IMR-90 (cell line): ENCODE results near the gene TRHDE. TPM values are rescaled to one million over a fixed set of nuclear protein-coding genes. Genes with fewer than 3 reads are reported as not detected.

Experiments used
- ATAC-seq: fragments of 200-7000 bp; cut with Tn5 transposase; 2 replicates; pipeline ENCODE4 v1.9.1; 2020; ENCODE audit warnings: low read depth, mild to moderate bottlenecking, moderate library complexity
- BruUV-seq: library from RNA; stranded (reverse); fragments of 400-500 nt; replicated peaks from 2 replicates; lab custom pipeline; 2021; lab: Mats Ljungman, UMichigan
- CTCF ChIA-PET: fragments of 300-600 bp; formaldehyde crosslinking; extraction: SDS; loops from one replicate; lab custom pipeline; 2021; ENCODE audit warnings: antibody characterized with exemption; lab: Yijun Ruan, JAX
- POLR2A ChIA-PET: fragments of 300-600 bp; sonication (Branson Sonifier 250); formaldehyde crosslinking; loops from one replicate; lab custom pipeline; 2022; ENCODE audit warnings: antibody characterized with exemption; ENCODE audit not compliant: unreplicated experiment; lab: Charles Lee
- DNase-seq: peaks from one replicate; pipeline ENCODE4 v3.0.0; 2013
- H2AFZ ChIP-seq: replicated peaks from 2 replicates; pipeline ENCODE3; 2013; ENCODE audit warnings: low read length, mild to moderate bottlenecking; ENCODE audit not compliant: poor library complexity
- H2AK5ac ChIP-seq: 2 replicates; pipeline ENCODE4 v1.6.1; 2013; ENCODE audit warnings: low read depth, low read length, inconsistent platforms
- H2AK9ac ChIP-seq: replicated peaks from 2 replicates; pipeline ENCODE3; 2013; ENCODE audit warnings: mild to moderate bottlenecking, low read depth, low read length, moderate library complexity; ENCODE audit not compliant: poor library complexity
- H2BK120ac ChIP-seq: 2 replicates; pipeline ENCODE4 v1.6.1; 2013; ENCODE audit warnings: low read depth, low read length, inconsistent platforms
- H2BK15ac ChIP-seq: 3 replicates; pipeline ENCODE4 v1.6.1; 2013; ENCODE audit warnings: low read depth, low read length, inconsistent platforms
- H2BK20ac ChIP-seq: 2 replicates; pipeline ENCODE4 v1.6.1; 2013; ENCODE audit warnings: low read depth, mild to moderate bottlenecking, inconsistent platforms, low read length, moderate library complexity
- H2BK5ac ChIP-seq: 2 replicates; pipeline ENCODE4 v1.6.1; 2013; ENCODE audit warnings: mild to moderate bottlenecking, low read depth, low read length, inconsistent platforms; ENCODE audit not compliant: poor library complexity, severe bottlenecking
- H3K14ac ChIP-seq: replicated peaks from 2 replicates; pipeline ENCODE4 v1.6.1; 2013; ENCODE audit warnings: low read depth, low read length, inconsistent platforms
- H3K18ac ChIP-seq: 2 replicates; pipeline ENCODE4 v1.6.1; 2013; ENCODE audit warnings: low read depth, low read length, control low read depth
- H3K23ac ChIP-seq: 2 replicates; pipeline ENCODE4 v1.6.1; 2013; ENCODE audit warnings: low read depth, low read length, inconsistent platforms
- H3K27ac ChIP-seq: 2 replicates; pipeline ENCODE4 v1.5.1; 2013; ENCODE audit warnings: mild to moderate bottlenecking, control low read depth, low read length; ENCODE audit not compliant: insufficient read depth
- H3K27me3 ChIP-seq: 2 replicates; pipeline ENCODE4 v1.6.1; 2013; ENCODE audit warnings: low read length; ENCODE audit not compliant: control insufficient read depth, insufficient read depth
- H3K36me3 ChIP-seq: 2 replicates; pipeline ENCODE4 v1.6.1; 2013; ENCODE audit warnings: low read length, mixed read lengths; ENCODE audit not compliant: control insufficient read depth, insufficient read depth
- H3K4ac ChIP-seq: 2 replicates; pipeline ENCODE4 v1.6.1; 2013; ENCODE audit warnings: low read depth, low read length, inconsistent platforms
- H3K4me1 ChIP-seq: 2 replicates; pipeline ENCODE4 v1.6.1; 2013; ENCODE audit warnings: low read length, mixed read lengths; ENCODE audit not compliant: control insufficient read depth, insufficient read depth
- H3K4me2 ChIP-seq: 2 replicates; pipeline ENCODE4 v1.6.1; 2013; ENCODE audit warnings: low read depth, mild to moderate bottlenecking, control low read depth, low read length, moderate library complexity
- H3K4me3 ChIP-seq: 2 replicates; pipeline ENCODE4 v1.5.1; 2013; ENCODE audit warnings: low read depth, mild to moderate bottlenecking, control low read depth, low read length, moderate library complexity; ENCODE audit not compliant: insufficient read depth
- H3K56ac ChIP-seq: 2 replicates; pipeline ENCODE4 v1.6.1; 2013; ENCODE audit warnings: low read length, inconsistent platforms; ENCODE audit not compliant: insufficient read depth; ENCODE audit errors: extremely low read depth
- H3K79me1 ChIP-seq, 2 experiments: 2 replicates each; pipeline ENCODE4 v1.6.1; 2013; ENCODE audit warnings: low read length in 2 of 2, inconsistent platforms in 1 of 2, low read depth in 1 of 2
- H3K9ac ChIP-seq: 2 replicates; pipeline ENCODE4 v1.6.1; 2013; ENCODE audit warnings: low read depth, low read length, control low read depth
- H3K9me1 ChIP-seq: 2 replicates; pipeline ENCODE4 v1.6.1; 2013; ENCODE audit warnings: low read length, inconsistent platforms; ENCODE audit not compliant: insufficient read depth
- H3K9me3 ChIP-seq: 2 replicates; pipeline ENCODE4 v1.6.1; 2013; ENCODE audit warnings: low read length; ENCODE audit not compliant: control insufficient read depth, insufficient read depth
- H4K20me1 ChIP-seq: 2 replicates; pipeline ENCODE4 v1.6.1; 2013; ENCODE audit warnings: low read length, inconsistent platforms; ENCODE audit not compliant: insufficient read depth
- H4K5ac ChIP-seq: 2 replicates; pipeline ENCODE4 v1.6.1; 2013; ENCODE audit warnings: mild to moderate bottlenecking, low read depth, low read length, control low read depth
- H4K8ac ChIP-seq, 2 experiments: 2 replicates each; pipeline ENCODE4 v1.6.1; 2013; ENCODE audit warnings: low read depth in 2 of 2, low read length in 2 of 2, control low read depth in 1 of 2, inconsistent platforms in 1 of 2
- H4K91ac ChIP-seq: 2 replicates; pipeline ENCODE4 v1.6.1; 2013; ENCODE audit warnings: low read depth, low read length, inconsistent platforms; ENCODE audit not compliant: insufficient read depth
- BHLHE40 ChIP-seq: fragments of 150-350 bp; IDR thresholded peaks from 2 replicates; pipeline ENCODE4 v1.6.1; 2016; ENCODE audit warnings: mild to moderate bottlenecking, low read depth, low read length
- CHD1 ChIP-seq: IDR thresholded peaks from 2 replicates; pipeline ENCODE4 v1.6.1; 2012; ENCODE audit warnings: low read depth, low read length, improper control_type of control experiment
- CTCF ChIP-seq: conservative IDR thresholded peaks from 2 replicates; pipeline ENCODE4 v1.5.1; 2012; ENCODE audit warnings: mild to moderate bottlenecking, low read depth, low read length, improper control_type of control experiment
- FOS ChIP-seq: fragments of 150-350 bp; IDR thresholded peaks from 2 replicates; pipeline ENCODE4 v1.6.1; 2016; ENCODE audit warnings: low read depth, low read length
- MAZ ChIP-seq: IDR thresholded peaks from 2 replicates; pipeline ENCODE4 v1.6.1; 2012; ENCODE audit warnings: low read depth, mild to moderate bottlenecking, low read length, improper control_type of control experiment, moderate library complexity, borderline replicate concordance
- MXI1 ChIP-seq: IDR thresholded peaks from 2 replicates; pipeline ENCODE4 v1.6.1; 2012; ENCODE audit warnings: low read depth, mild to moderate bottlenecking, low read length, moderate library complexity, borderline replicate concordance
- RFX5 ChIP-seq: IDR thresholded peaks from 2 replicates; pipeline ENCODE4 v1.8.0; 2012; ENCODE audit warnings: low read depth, mild to moderate bottlenecking, low read length, moderate library complexity
- SMC3 ChIP-seq: fragments of 150-350 bp; IDR thresholded peaks from 2 replicates; pipeline ENCODE4 v1.6.1; 2016; ENCODE audit warnings: low read depth, mild to moderate bottlenecking, antibody characterized with exemption, low read length, moderate library complexity
- WGBS, 2 experiments: methylation state at CpG; one replicate each; pipeline versions ENCODE4 v1.1.5 to v1.1.7; 2013; ENCODE audit warnings: missing lambda C conversion rate in 2 of 2; ENCODE audit not compliant: insufficient read length in 1 of 2; ENCODE audit errors: extremely low coverage in 2 of 2; 5-methylcytosine and 5-hydroxymethylcytosine counted together
- dilution Hi-C: fragments of 300-500 bp; cut with HindIII; formaldehyde crosslinking; loops from one replicate; pipeline ENCODE4 v1.14.3; 2018; ENCODE audit warnings: low sequenced_read_pairs; ENCODE audit not compliant: unreplicated experiment
- in situ Hi-C: fragments of 300-500 bp; cut with MboI; formaldehyde crosslinking; loops from 3 replicates; pipeline ENCODE4 v1.14.3; 2019; ENCODE audit warnings: low sequenced_read_pairs, inconsistent platforms, mixed read lengths
- intact Hi-C: fragments of 100-400 bp; cut with micrococcal nuclease; formaldehyde crosslinking; loops from 2 replicates; pipeline ENCODE4 v1.10.0; 2022
- polyA plus RNA-seq, 3 experiments: library from polyadenylated mRNA; depleted of rRNA; stranded (reverse); fragments of >200 nt; gene quantifications; 2 replicates each; pipeline ENCODE4 v1.2.3, GENCODE V29; 2012; ENCODE audit warnings: low replicate concordance in 1 of 3
- total RNA-seq: library from RNA; depleted of rRNA; stranded (reverse); fragments of >200 nt; gene quantifications from 2 replicates; pipeline ENCODE4 v1.2.3, GENCODE V29; 2012

The TRHDE gene
- total and polyA plus RNA-seq, 2 of the 4 experiments (the other 2 are of a cell fraction) = 33.7 to 65.1 TPM

GRCh38 chr12:72330301-72330700 is 58.1 kb downstream of the TRHDE start:
- TF ChIP-seq SMC3 (no peak), FOS (no peak), CHD1 (no peak), MAZ (no peak), MXI1 (no peak), CTCF (no peak), BHLHE40 (no peak), RFX5 (no peak)
- Histone ChIP-seq H3K27ac (no peak overlapping the region), H2AFZ (no peak overlapping the region), H3K4me3 (no peak overlapping the region), H3K23ac (peak overlapping the region; percentile 3; the same call in 1 of the 2 replicates), H3K79me1 (peaks cover 30 to 54% of the 10 kb centered on the region in 2 experiments), H3K4me2 (peak overlapping the region; percentile 37), H2BK120ac (no peak overlapping the region), H3K36me3 (peaks cover 2% of the 10 kb centered on the region; the same call in 1 of the 2 replicates), H4K5ac (no peak overlapping the region), H3K18ac (no peak overlapping the region), H2BK20ac (no peak overlapping the region), H3K56ac (no peak overlapping the region), H3K14ac (peak overlapping the region; percentile 23; the same call in 1 of the 2 replicates), H4K20me1 (no peaks in the 10 kb centered on the region), H3K9me1 (peaks cover 8% of the 10 kb centered on the region), H4K8ac (0 out of 4 replicates have a peak overlapping the region, but pooled peaks of 1 of the 2 experiments have one; percentile 14), H3K9me3 (no peaks in the 10 kb centered on the region), H2BK15ac (no peak overlapping the region), H2AK5ac (no peak overlapping the region), H2BK5ac (no peak overlapping the region), H4K91ac (no peak overlapping the region), H3K4ac (no peak overlapping the region), H3K4me1 (peaks cover 2% of the 10 kb centered on the region), H3K9ac (no peak overlapping the region), H2AK9ac (no peak overlapping the region), H3K27me3 (no peaks in the 10 kb centered on the region)
- intact Hi-C loops = no loop called here
- POLR2A ChIA-PET = interaction anchor here (0.6 kb wide), 1 partner anchor 56 kb away, joined by 7 read pairs; no protein-coding TSS in a partner anchor
- BruUV-seq = no TSS peak
- peak; percentile 79 for ATAC-seq
- WGBS, 2 experiments = 33% methylated on average over 2 of the region's 9 CpGs; no CpG with 5 or more reads in 1 of the 2 experiments
- dilution Hi-C loops = no loop called here
- peak; percentile 82 for DNase-seq
- in situ Hi-C loops = no loop called here
- CTCF ChIA-PET = interaction anchor here (0.6 kb wide), 1 partner anchor 302 kb away, joined by 3 read pairs; no protein-coding TSS in a partner anchor
